Measurements from ENCODE around the gene OR1M1.

Gene OR1M1

DNA sequence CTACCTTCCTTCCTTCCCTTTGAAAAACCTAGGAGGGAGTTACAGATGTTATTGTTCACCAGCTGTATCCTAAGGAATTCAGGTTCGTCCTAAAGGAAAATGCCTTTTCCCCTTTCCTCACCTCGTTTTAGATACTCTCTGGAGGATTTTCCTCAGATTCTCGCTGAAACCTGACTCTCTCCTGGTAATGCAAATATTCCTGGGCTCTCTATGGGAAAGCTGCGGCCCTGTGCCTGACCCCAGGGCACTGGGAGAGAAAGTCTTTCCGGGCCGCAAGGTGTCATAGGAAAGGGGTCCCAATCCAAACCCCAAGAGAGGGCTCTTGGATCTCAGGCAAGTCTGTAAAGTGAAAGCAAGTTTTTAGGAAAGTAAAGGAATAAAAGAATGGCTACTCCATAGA is 13.1 kb upstream of the OR1M1 start:
- FAIRE-seq (no peak), DNase-seq (ENCODE audit: insufficient read length, low spot score) (no peak)

DNA sequence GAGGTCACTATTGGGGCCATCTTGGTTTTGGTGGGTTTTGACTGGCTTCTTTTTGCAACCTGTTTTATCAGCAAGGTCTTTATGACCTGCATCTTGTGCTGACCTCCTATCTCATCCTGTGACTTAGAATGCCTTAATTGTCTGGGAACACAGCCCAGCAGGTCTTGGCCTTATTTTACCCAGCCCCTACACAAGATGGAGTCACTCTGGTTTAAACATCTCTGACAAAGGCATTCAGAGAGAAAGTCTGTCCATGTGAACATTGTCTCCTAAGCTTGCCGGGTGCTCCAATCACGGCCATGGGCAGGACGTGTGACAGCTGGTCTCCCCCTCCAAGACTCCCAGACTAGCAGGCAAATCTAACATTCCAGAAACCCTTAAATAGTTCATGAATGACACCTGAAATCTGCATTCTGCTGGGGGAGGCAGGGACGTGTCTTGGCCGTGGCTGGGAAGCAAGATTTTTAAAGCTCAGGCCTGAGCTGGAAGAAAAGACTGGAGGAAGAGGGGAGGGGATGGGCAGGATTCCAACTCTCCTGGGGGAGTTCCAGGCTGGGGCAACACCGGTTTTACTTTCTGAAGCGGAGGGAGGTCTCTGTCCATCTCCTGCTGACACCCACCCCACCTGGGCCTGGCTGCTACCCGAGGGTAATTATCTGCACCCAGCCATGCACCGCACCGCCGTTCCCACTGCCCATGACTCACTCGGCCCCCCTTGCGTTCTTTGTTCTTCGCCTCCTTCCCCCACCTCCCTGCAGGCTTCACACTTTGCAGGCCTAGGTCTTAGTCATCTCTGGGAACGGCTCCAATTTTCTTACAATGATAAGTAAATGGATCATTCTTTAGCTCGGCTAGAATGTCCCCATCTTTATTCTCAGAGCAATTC is 11.6 kb upstream of the OR1M1 start:
- DNase-seq (ENCODE audit: insufficient read length, low spot score) = no peak
- no peak for FAIRE-seq

DNA sequence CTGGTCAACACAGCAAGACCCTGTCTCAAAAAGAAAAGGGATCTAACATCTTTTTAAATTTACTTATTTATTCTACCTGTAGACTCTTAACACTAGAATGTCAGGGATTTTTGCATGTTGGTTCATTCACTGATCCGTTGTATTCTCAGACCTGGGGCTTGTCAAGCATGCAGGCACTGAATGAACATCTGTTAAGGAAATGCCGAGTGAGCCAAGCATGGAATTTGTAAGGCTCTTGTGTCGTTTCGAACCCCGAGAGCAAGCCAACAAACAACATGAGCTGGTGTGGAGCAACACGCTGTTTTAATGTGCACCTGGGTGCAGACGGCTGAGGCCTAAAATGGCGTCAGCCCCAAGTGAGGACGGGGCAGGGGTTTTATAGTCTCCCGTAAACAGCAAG is 10.0 kb upstream of the OR1M1 start:
- FAIRE-seq = no peak
- DNase-seq (ENCODE audit: insufficient read length, low spot score) = no peak

DNA sequence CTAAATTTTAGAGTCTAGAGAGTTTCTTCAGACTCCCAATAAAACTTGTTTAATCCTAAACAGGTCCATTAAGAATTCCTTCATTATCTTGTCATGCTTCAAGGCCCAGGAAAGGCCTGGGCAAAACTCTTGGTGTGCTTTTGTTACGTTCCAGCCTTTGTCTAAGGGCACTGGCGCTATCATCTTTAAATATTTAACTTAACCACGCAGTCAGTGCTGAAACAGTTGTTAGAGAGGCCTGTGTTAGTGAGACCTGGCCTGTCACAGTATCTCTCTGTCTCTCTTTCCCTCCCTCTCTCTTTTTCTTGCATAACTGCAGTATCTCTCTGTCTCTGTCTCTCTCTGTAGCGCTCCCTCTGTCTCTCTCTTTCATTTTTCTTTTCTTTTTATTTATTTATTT is 8.2 kb upstream of the OR1M1 start:
- DNase-seq (ENCODE audit: insufficient read length, low spot score) = no peak
- FAIRE-seq = no peak

DNA sequence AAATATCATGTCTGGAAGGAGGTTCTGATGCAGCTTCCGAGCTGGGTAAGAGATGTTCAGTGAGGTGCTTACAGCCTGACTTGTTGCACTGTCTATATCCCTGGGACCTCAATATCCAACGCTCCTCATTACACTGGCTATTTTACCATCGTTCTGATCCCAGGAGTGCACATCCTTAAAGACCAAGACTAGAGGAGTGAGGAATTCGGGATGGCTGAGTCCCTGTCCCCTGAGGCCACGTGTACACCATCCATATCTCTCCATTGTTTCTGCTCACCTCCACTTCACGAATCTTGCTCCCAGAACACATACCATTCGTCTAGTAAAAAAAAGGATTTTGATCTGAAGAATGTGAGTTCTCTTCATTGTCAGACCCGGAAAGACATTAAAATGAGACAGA is 20.5 kb downstream of the OR1M1 start, which contains the start of gene OR7G2:
Gene OR7G2, minus strand, starts transcription at position 101 of the 400 bp plus-strand sequence. CDS start 4,232 bp downstream, outside the sequence.
- DNase-seq (ENCODE audit: insufficient read length, low spot score) = no peak
- FAIRE-seq = no peak

DNA sequence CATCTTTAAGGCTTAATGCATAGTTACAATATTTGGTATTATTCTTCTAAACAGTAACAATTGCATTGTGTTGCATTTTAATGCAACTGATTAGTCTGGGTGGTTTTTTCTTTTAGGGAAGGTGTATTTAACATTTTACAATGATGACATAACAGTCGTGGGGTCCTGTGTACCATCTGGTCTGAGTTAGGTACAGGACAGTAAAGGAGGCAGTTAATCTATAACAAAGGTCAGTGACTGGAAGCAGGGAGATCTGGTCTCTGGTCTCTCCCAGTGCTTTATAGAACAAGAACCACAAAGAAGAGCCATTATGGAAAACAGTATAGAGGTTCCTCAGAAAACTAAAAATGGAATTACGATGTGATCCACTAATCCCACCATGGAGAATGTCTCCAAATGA is 23.1 kb downstream of the OR1M1 start:
- no peak for FAIRE-seq
- DNase-seq (ENCODE audit: insufficient read length, low spot score) = no peak

DNA sequence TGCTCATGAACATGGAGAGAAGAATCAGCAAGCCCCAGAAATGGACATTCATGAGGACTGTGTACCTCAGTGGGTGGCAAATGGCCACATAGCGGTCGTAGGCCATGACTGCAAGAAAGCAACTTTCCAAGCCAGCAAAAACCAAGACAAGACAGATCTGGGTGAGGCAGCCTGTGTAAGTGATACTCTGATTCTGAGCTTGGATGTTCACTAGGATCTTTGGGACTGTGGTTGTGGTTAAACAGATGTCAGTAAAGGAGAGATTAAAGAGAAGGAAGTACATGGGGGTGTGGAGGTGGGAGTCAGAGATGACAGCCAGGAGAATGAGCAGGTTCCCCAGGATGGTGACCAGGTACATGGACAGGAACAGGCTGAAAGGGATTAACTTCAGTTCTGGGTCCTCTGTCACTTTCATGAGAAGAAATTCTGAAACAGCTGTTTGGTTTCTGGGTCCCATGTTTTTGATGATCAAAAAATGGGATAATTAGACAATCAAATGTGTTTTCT is 28.5 kb downstream of the OR1M1 start, which contains the start of gene OR7G1:
Gene OR7G1, minus strand, starts transcription at position 457 of the 507 bp plus-strand sequence. Its CDS starts 0 bp downstream, at position 457.
- FAIRE-seq = no peak

DNA sequence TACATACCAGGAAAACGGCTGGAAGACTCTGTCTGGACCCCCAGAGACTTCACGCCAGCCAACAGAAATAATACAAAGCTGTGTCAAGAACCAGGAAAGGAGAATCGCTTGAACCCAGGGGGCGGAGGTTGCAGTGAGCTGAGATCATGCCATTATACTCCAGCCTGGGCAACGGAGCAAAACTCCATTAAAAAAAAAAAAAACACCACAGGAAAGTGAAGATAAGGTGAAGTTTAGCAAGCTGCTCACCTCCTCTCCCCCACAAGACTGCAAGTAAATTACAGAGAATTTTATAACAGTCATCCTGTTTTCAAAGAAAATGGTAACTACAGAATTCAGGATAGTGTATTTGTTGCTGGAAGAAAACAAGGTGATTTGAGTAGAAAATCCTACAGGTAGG is 29.7 kb downstream of the OR1M1 start:
- DNase-seq (ENCODE audit: insufficient read length, low spot score) (no peak), FAIRE-seq (no peak)

More for the DNA sequence above, 28.5 kb downstream of the OR1M1 start, which contains the start of gene OR7G1:
- DNase-seq (ENCODE audit: insufficient read length, low spot score) = no peak

DNA sequence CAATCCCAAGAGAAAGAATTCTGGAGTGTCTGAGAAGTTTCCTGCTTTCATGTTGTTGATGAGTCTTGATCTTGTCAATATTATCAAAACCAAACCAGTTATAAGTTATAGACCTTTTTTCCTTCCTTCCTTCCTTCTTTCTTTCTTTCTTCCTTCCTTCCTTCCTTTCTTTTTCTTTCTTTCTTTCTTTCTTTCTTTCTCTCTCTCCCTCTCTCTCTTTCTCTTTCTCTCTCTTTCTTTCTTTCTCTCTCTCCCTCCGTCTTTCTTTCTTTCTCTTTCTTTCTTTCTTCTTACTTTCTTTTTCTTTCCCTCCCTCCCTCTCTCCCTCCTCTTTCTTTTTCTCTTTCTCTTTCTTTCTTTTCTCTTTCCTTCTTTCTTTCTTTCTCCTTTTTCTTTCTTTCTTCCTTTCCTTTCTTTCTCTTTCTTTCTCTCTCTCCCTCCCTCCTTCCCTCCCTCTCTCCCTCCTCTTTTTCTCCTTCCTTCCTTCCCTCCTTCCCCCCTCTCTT is 40.1 kb downstream of the OR1M1 start, which contains the start of gene OR7G3:
Gene OR7G3, minus strand, starts transcription at position 51 of the 506 bp plus-strand sequence. Its CDS starts 0 bp downstream, at position 51.
- FAIRE-seq = no peak
- no peak for DNase-seq (ENCODE audit: insufficient read length, low spot score)

DNA sequence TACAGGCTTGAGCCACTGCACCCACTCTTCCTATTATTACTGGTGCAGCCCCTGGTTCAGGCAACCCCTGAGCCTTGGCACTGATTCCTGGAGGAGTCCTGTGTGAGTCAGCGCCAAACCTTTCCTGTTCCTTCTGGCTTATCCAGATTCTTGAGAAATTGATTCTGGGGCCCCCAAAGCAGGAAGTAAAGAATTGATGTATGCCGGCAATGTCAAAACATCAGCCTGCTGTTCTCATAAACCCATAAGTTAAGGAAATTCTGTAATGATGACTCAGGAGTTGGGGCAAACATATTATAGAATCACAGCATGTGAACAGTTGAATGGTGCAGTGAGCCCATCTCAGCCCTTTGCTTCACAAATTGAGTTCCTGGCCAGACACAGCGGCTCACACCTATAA is 41.3 kb downstream of the OR1M1 start:
- FAIRE-seq (no peak), DNase-seq (ENCODE audit: insufficient read length, low spot score) (no peak)

DNA sequence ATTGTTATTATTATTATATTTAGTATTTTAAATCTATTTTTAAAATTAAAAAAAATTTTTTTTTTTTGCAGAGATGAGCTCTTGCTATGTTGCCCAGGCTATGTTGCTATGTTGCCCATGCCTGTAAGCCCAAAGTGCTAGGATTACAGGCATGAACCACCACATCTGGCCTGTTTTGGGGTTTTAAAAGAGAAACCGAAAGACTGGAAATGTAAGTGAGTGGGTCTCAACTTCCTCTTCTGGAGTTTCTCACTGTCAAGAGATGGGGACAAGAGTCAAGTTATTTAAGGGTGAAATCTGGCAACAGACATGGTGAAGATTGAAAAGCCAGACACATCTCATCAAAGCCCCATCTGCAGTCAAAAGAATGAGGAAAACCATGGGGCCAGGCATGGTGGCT is 44.1 kb downstream of the OR1M1 start:
- FAIRE-seq = no peak
- DNase-seq (ENCODE audit: insufficient read length, low spot score) = no peak

DNA sequence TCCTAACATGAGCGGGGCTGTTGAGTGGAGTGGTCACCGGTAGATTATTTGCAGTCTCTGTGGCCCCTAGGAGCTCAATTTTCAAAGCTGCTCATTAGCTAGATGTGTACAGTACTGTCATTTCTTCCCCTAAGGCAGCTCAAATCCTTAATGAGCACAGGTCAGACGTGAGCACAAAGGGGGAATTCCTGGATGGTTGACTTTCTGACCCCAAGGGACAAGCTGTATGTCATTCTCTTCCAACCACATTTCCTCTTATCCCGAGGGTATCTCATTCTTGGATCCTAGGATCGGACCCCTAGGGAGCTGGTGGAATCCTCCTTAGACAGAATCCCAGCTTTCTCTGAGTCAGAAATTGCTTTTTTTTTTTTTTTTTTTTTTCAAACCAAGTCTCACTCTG is 45.6 kb downstream of the OR1M1 start:
- FAIRE-seq (no peak), DNase-seq (ENCODE audit: insufficient read length, low spot score) (no peak)

DNA sequence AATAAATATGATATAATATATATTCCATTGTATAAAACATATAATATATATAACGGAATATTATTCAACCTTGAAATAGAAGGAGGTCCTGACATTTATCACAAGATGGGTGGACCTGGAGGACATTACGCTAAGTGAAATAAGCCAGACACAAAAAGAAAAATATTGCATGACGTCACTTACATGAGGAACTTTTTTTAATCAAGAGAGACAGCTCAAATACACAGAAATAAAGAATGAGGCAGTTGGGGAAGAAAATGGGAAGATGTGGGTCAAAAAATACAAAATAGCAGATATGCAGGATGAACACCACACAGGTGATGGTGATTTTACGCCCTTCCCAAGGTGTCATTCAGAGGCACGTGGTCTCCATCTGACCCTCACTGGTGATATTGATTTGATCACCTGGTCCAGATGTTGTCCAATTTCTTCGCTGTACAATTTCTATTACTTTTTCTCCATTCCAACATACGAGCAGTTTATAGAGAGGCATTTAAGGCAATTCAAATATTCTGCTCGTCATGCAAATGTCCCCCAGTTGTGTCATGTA is 52.8 kb downstream of the OR1M1 start:
- FAIRE-seq (no peak), DNase-seq (ENCODE audit: insufficient read length, low spot score) (no peak)

DNA sequence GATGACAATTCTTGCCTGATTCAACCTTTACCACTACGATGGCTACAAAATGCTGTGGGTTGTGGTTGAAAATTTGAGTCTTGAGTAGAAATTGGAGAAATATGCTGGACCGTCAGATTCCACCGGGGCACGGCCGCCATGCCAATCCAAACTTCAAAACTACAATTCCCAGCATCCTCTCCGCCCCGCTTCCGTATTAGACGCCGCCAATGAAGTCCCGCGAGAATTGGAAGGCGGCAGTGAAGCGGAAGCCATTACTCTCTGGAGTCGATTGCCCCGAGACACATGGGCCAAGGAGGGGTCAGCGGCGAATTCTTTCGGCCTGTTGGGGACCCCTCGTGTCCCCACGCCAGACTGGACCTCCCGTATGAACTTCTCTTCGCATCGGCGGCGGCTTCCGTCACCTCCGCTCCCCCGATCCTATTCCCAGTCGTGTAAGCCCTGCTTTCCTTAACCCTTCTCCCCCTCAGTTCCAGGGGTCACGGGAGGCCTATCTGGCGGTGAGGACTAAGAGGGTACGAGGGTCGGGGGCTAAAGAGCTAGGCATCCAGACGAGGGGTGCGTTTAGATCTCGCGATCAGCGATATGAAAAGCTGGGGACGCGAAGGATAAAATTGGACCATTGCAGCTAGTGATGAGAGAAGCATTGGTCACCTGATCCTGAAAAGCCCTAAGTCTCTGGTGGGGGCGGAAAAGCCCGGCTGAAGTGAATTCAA is 53.5 kb downstream of the OR1M1 start, which contains the start of gene ZNF317:
Gene ZNF317, plus strand, starts transcription at position 239 of the 716 bp plus-strand sequence. CDS start 15,620 bp downstream, outside the sequence.
- FAIRE-seq (peak; percentile 97), DNase-seq (ENCODE audit: insufficient read length, low spot score) (peak; percentile 76)

DNA sequence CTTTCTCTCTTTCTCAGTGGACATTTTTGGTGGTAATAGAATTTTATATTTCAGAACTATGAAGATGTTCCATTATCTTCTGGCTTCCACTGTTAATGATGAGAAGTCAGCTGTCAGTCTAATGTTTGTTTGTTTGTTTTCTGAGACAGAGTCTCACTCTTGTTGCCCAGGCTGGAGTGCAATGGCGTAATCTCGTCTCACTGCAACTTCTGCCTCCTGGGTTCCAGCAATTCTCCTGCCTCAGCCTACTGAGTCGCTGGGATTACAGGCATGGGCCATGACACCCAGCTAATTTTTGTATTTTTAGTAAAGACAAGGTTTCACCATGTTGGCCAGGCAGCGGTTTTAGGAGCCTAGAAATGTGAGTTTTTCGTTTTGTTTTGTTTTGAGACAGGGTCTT is 58.1 kb downstream of the OR1M1 start:
- FAIRE-seq = no peak
- DNase-seq (ENCODE audit: insufficient read length, low spot score) = no peak

Data from GM19239 (cell line).